Measurements from ENCODE around the gene NIPA2.

GRCh38 chr15:22873841-22874240 lies 35.4 kb downstream of the NIPA2 start:
- TF ChIP-seq CTCF (IDR thresholded peaks at IDR 0.05) (no peak), POLR2A (IDR thresholded peaks at IDR 0.05) (no peak)

Data from thyroid gland (tissue), 4 donors.